B cell (primary cell): ENCODE measurements around the gene BTG2. TPM values are rescaled to one million over a fixed set of nuclear protein-coding genes. Genes with fewer than 3 reads are reported as not detected.

Source experiments
- ATAC-seq: fragments of 200-7000 bp; cut with Tn5 transposase; one replicate; pipeline ENCODE4 v1.10.0; 2021; ENCODE audit warnings: low read depth, mild to moderate bottlenecking, moderate number of reproducible peaks, moderate library complexity
- CTCF ChIA-PET: fragments of 350-600 bp; sonication (Branson Sonifier 250); formaldehyde crosslinking; loops from one replicate; lab custom pipeline; 2021; ENCODE audit warnings: antibody characterized with exemption, inconsistent platforms; lab: Charles Lee
- POLR2A ChIA-PET: fragments of 350-600 bp; sonication (Branson Sonifier 250); formaldehyde crosslinking; loops from one replicate; lab custom pipeline; 2021; ENCODE audit warnings: antibody characterized with exemption; lab: Charles Lee
- DNase-seq: peaks from one replicate; pipeline ENCODE4 v3.0.0; 2013
- H2AFZ ChIP-seq: 2 replicates; pipeline ENCODE4 v1.6.1; 2012; ENCODE audit warnings: mild to moderate bottlenecking, low read depth, low read length; ENCODE audit not compliant: insufficient read depth, poor library complexity, severe bottlenecking
- H3K27ac ChIP-seq, 2 donors: 1 replicate in 1 of 2; 2 replicates in 1 of 2; pipeline ENCODE4 v1.5.1; 2012 to 2013; ENCODE audit warnings: low read length in 2 of 2, mild to moderate bottlenecking in 2 of 2, moderate library complexity in 1 of 2
- H3K27me3 ChIP-seq, 4 experiments: fragments of 200-600 bp in 1 of 4; sonication (generic) in 1 of 4; replicated peaks in 1 of 4; 1 replicate in 2 of 4; 2 replicates in 2 of 4; pipeline versions ENCODE4 v1.6.1 to v1.7.0; 2013 to 2016; ENCODE audit warnings: low read length in 3 of 4, mild to moderate bottlenecking in 2 of 4, mixed read lengths in 1 of 4, moderate library complexity in 1 of 4; ENCODE audit not compliant: insufficient read depth in 4 of 4, control insufficient read depth in 3 of 4; ENCODE audit errors: control extremely low read depth in 1 of 4
- H3K36me3 ChIP-seq, 2 experiments: replicated peaks in 1 of 2; 1 replicate in 1 of 2; 2 replicates in 1 of 2; pipeline versions ENCODE4 v1.6.1 to v1.7.1; 2013; ENCODE audit warnings: low read length in 1 of 2; ENCODE audit not compliant: insufficient read depth in 2 of 2, control insufficient read depth in 1 of 2; ENCODE audit errors: control extremely low read depth in 1 of 2, extremely low read depth in 1 of 2
- H3K4me1 ChIP-seq, 2 donors: fragments of 200-600 bp in 1 of 2; sonication (generic) in 1 of 2; 1 replicate in 1 of 2; 2 replicates in 1 of 2; pipeline versions ENCODE4 v1.5.1 to v1.6.1; 2013 to 2017; ENCODE audit warnings: low read length in 2 of 2; ENCODE audit not compliant: control insufficient read depth in 2 of 2, insufficient read depth in 2 of 2
- H3K4me2 ChIP-seq: replicated peaks from 2 replicates; pipeline ENCODE3; 2012; ENCODE audit warnings: mild to moderate bottlenecking, low read depth, low read length; ENCODE audit not compliant: poor library complexity, severe bottlenecking
- H3K4me3 ChIP-seq, 5 experiments: fragments of 200-600 bp in 1 of 5; sonication (generic) in 1 of 5; 1 replicate in 3 of 5; 2 replicates in 2 of 5; pipeline versions ENCODE4 v1.5.1 to v1.7.0; 2011 to 2016; ENCODE audit warnings: low read length in 4 of 5, mild to moderate bottlenecking in 4 of 5, low read depth in 2 of 5, control low read depth in 1 of 5, moderate library complexity in 1 of 5; ENCODE audit not compliant: insufficient read depth in 1 of 5; ENCODE audit errors: control extremely low read depth in 1 of 5, extremely low read depth in 1 of 5
- H3K79me2 ChIP-seq: fragments of 200-600 bp; sonication (generic); one replicate; pipeline ENCODE4 v1.6.0; 2016; ENCODE audit warnings: low read length; ENCODE audit not compliant: control insufficient read depth, insufficient read depth
- H3K9ac ChIP-seq: fragments of 200-600 bp; sonication (generic); 2 replicates; pipeline ENCODE4 v1.6.1; 2017; ENCODE audit warnings: mild to moderate bottlenecking, low read length, moderate library complexity
- H3K9me3 ChIP-seq, 3 donors: one replicate each; pipeline versions ENCODE4 v1.6.1 to v1.7.1; 2013; ENCODE audit warnings: low read length in 2 of 3; ENCODE audit not compliant: control insufficient read depth in 2 of 3, insufficient read depth in 1 of 3; ENCODE audit errors: control extremely low read depth in 1 of 3
- H4K20me1 ChIP-seq: 2 replicates; pipeline ENCODE4 v1.6.0; 2012; ENCODE audit warnings: mild to moderate bottlenecking, low read length; ENCODE audit not compliant: insufficient read depth, control insufficient read depth, poor library complexity, severe bottlenecking
- H3K27ac Mint-ChIP-seq: one replicate; pipeline ENCODE4 v1.8.0; 2021; ENCODE audit warnings: mixed read lengths
- H3K27me3 Mint-ChIP-seq: one replicate; pipeline ENCODE4 v1.8.0; 2021; ENCODE audit warnings: mixed read lengths
- H3K4me1 Mint-ChIP-seq: one replicate; pipeline ENCODE4 v1.8.0; 2021; ENCODE audit warnings: mixed read lengths
- H3K4me3 Mint-ChIP-seq: one replicate; pipeline ENCODE4 v1.8.0; 2021; ENCODE audit warnings: mixed read lengths
- H3K9me3 Mint-ChIP-seq: one replicate; pipeline ENCODE4 v1.8.0; 2022; ENCODE audit warnings: mixed read lengths; ENCODE audit not compliant: insufficient read depth
- CTCF ChIP-seq: fragments of 200-600 bp; IDR thresholded peaks from one replicate; pipeline ENCODE4 v1.8.0; 2022; ENCODE audit warnings: antibody characterized with exemption, mild to moderate bottlenecking
- EZH2 ChIP-seq: IDR thresholded peaks from 2 replicates; pipeline ENCODE4 v1.6.1; 2012; ENCODE audit warnings: borderline replicate concordance, low read depth, mild to moderate bottlenecking, moderate library complexity, low read length; ENCODE audit not compliant: insufficient read depth, poor library complexity, severe bottlenecking
- WGBS: methylation state at CpG from one replicate; pipeline ENCODE4 v1.1.5; 2013; ENCODE audit warnings: missing lambda C conversion rate; ENCODE audit not compliant: insufficient coverage; 5-methylcytosine and 5-hydroxymethylcytosine counted together
- intact Hi-C: fragments of 100-400 bp; cut with micrococcal nuclease; formaldehyde crosslinking; loops from one replicate; pipeline ENCODE4 v1.10.0; 2022
- polyA plus RNA-seq: library from polyadenylated mRNA; depleted of rRNA; stranded (reverse); fragments of >200 nt; gene quantifications from 2 replicates; pipeline ENCODE4 v1.2.3, GENCODE V29; 2012
- total RNA-seq, 2 donors: library from RNA; stranded (reverse); fragments of 120-200 nt in 1 of 2; gene quantifications; 1 replicate in 1 of 2; 2 replicates in 1 of 2; pipeline versions ENCODE4 v1.2.3 to v1.2.4, GENCODE V29; 2013 to 2022

The BTG2 gene
- total and polyA plus RNA-seq, 2 donors (not counting 1 experiment from before 2014, with no cell fraction given): 508 to 778 TPM

GRCh38 chr1:203322500-203323179 is 17.3 kb downstream of the BTG2 start:
- no peak overlapping the region for H3K4me3 ChIP-seq
- no peak for ATAC-seq
- intact Hi-C loops: no loop called here
- no peaks in the 10 kb centered on the region for H3K27me3 Mint-ChIP-seq
- ChIA-PET POLR2A (interaction anchor here (0.7 to 13.4 kb wide), 6 partner anchors 13 to 47 kb away, joined by 4 to 687 read pairs (median 95); partner anchors contain the start of gene BTG2), CTCF (interaction anchor here (3.1 to 32.7 kb wide), 4 partner anchors 13 to 44 kb away, joined by 14 to 1776 read pairs (median 294); partner anchors contain the start of gene BTG2)
- H3K9ac ChIP-seq: no peak overlapping the region
- H3K4me2 ChIP-seq: peak overlapping the region; percentile 92
- peaks cover 23% of the 10 kb centered on the region for H3K79me2 ChIP-seq
- no peaks in the 10 kb centered on the region for H3K9me3 Mint-ChIP-seq
- no peaks in the 10 kb centered on the region for H3K27me3 ChIP-seq
- peak overlapping the region; percentile 98 for H3K27ac Mint-ChIP-seq
- H3K9me3 ChIP-seq: no peaks in the 10 kb centered on the region
- H4K20me1 ChIP-seq: no peaks in the 10 kb centered on the region
- H3K36me3 ChIP-seq: no peaks in the 10 kb centered on the region
- TF ChIP-seq CTCF: no peak
- TF ChIP-seq EZH2: no peak
- H3K4me3 Mint-ChIP-seq: peak overlapping the region; percentile 88
- no peak overlapping the region for H2AFZ ChIP-seq
- DNase-seq: no peak
- H3K4me1 Mint-ChIP-seq: peaks cover 94% of the 10 kb centered on the region
- H3K4me1 ChIP-seq: peaks cover 89 to 90% of the 10 kb centered on the region in 2 donors
- H3K27ac ChIP-seq: peak overlapping the region; percentile 96 to 97

- intact Hi-C loops: no loop called here
- no peak for TF ChIP-seq CTCF
- TF ChIP-seq EZH2: no peak
- Mint-ChIP-seq H3K4me3 (peak overlapping the region; percentile 88), H3K9me3 (no peaks in the 10 kb centered on the region), H3K27me3 (no peaks in the 10 kb centered on the region), H3K27ac (peak overlapping the region; percentile 98), H3K4me1 (peaks cover 93% of the 10 kb centered on the region)
- Histone ChIP-seq H3K4me3 (no peak overlapping the region), H3K79me2 (peaks cover 23% of the 10 kb centered on the region), H3K9ac (no peak overlapping the region), H3K36me3 (no peaks in the 10 kb centered on the region), H3K27ac (peak overlapping the region; percentile 96 to 97), H3K9me3 (no peaks in the 10 kb centered on the region), H2AFZ (no peak overlapping the region), H4K20me1 (no peaks in the 10 kb centered on the region), H3K4me1 (peaks cover 91 to 97% of the 10 kb centered on the region in 2 donors), H3K27me3 (no peaks in the 10 kb centered on the region), H3K4me2 (peak overlapping the region; percentile 92)
- CTCF ChIA-PET: interaction anchor here (0.9 to 32.7 kb wide), 5 partner anchors 14 to 117 kb away, joined by 4 to 1776 read pairs (median 227); partner anchors contain the start of gene BTG2
- 80% methylated on average over 1 of the region's 3 CpGs for WGBS
- ATAC-seq (no peak), DNase-seq (no peak)
- POLR2A ChIA-PET: interaction anchor here (0.7 to 13.4 kb wide), 9 partner anchors 14 to 1955 kb away, joined by 3 to 687 read pairs (median 55); partner anchors contain the start of gene BTG2
Measured at GRCh38 chr1:203323587-203323986, 18.3 kb downstream of the BTG2 start.
